K562 (cell line): ENCODE measurements around the gene FN1. TPM values are rescaled to one million over a fixed set of nuclear protein-coding genes. Genes with fewer than 3 reads are reported as not detected.

ENCODE experiments used
- ATAC-seq: fragments of 200-7000 bp; cut with Tn5 transposase; 3 replicates; pipeline ENCODE4 v1.9.1; 2020; ENCODE audit warnings: moderate library complexity
- BruUV-seq: library from RNA; stranded (reverse); fragments of 400-500 nt; replicated peaks from 2 replicates; lab custom pipeline; 2021; lab: Mats Ljungman, UMichigan
- CTCF ChIA-PET: fragments of 300-600 bp; formaldehyde crosslinking; extraction: SDS; loops from one replicate; lab custom pipeline; 2021; ENCODE audit warnings: low intra/inter-chr PET ratio; lab: Yijun Ruan, JAX
- POLR2A ChIA-PET: fragments of 300-600, 350-650 bp; sonication (Branson Sonifier 250); formaldehyde crosslinking; extraction: SDS; loops from one replicate; lab custom pipeline; 2021; ENCODE audit warnings: antibody characterized with exemption, inconsistent platforms; lab: Yijun Ruan, JAX
- DNase-seq, 4 experiments: peaks; one replicate each; pipeline versions ENCODE4 v3.0.0 to v3.0.0-alpha.2; 2011 to 2018; ENCODE audit warnings: low spot score in 3 of 4, mixed read lengths in 3 of 4; ENCODE audit errors: extremely low read depth in 1 of 4
- FAIRE-seq: peaks from 2 replicates; lab custom pipeline; 2011; peaks lifted over from hg19 to GRCh38; lab: Jason Lieb, UNC
- H2AFZ ChIP-seq: 2 replicates; pipeline ENCODE4 v1.6.0; 2011; ENCODE audit warnings: low read depth, low read length, control low read depth, inconsistent platforms
- H3K27ac ChIP-seq: fragments of 200-600 bp; 3 replicates; pipeline ENCODE4 v1.8.0; 2011; ENCODE audit warnings: low read depth, mild to moderate bottlenecking, control low read depth, inconsistent platforms, low read length, moderate library complexity, mixed read lengths; ENCODE audit errors: extremely low read depth
- H3K27me3 ChIP-seq, 2 experiments: fragments of 300-600 bp in 1 of 2; 2 replicates in 1 of 2; 3 replicates in 1 of 2; pipeline versions ENCODE4 v1.6.0 to v1.8.0; 2011; ENCODE audit warnings: inconsistent platforms in 2 of 2, low read length in 2 of 2, mild to moderate bottlenecking in 1 of 2, mixed read lengths in 1 of 2, moderate library complexity in 1 of 2; ENCODE audit not compliant: control insufficient read depth in 2 of 2, insufficient read depth in 2 of 2
- H3K36me3 ChIP-seq: fragments of 300-600 bp; 3 replicates; pipeline ENCODE4 v1.8.0; 2011; ENCODE audit warnings: mild to moderate bottlenecking, low read length, inconsistent platforms; ENCODE audit not compliant: control insufficient read depth, insufficient read depth
- H3K4me1 ChIP-seq, 2 experiments: fragments of 200-600 bp in 1 of 2; replicated peaks in 1 of 2; 2 replicates in 1 of 2; 3 replicates in 1 of 2; pipeline versions ENCODE4 v1.5.1 to v1.8.0; 2011; ENCODE audit warnings: inconsistent platforms in 2 of 2, low read length in 2 of 2, mild to moderate bottlenecking in 1 of 2, mixed read lengths in 1 of 2, moderate library complexity in 1 of 2; ENCODE audit not compliant: control insufficient read depth in 2 of 2, insufficient read depth in 2 of 2
- H3K4me2 ChIP-seq: 2 replicates; pipeline ENCODE4 v1.6.1; 2011; ENCODE audit warnings: low read length, control low read depth, inconsistent platforms, mixed read lengths; ENCODE audit not compliant: insufficient read depth
- H3K4me3 ChIP-seq: fragments of 200-600 bp; sonication (generic), shearing (Covaris generic); 2 replicates; pipeline ENCODE4 v1.5.1; 2016; ENCODE audit warnings: control low read depth, inconsistent platforms
- H3K79me2 ChIP-seq: fragments of 200-600 bp; 3 replicates; pipeline ENCODE4 v1.8.0; 2011; ENCODE audit warnings: low read length, inconsistent platforms; ENCODE audit not compliant: control insufficient read depth, insufficient read depth
- H3K9ac ChIP-seq, 2 experiments: 2 replicates each; pipeline versions ENCODE4 v1.6.0 to v1.6.1; 2011; ENCODE audit warnings: low read depth in 2 of 2, low read length in 2 of 2, control low read depth in 1 of 2, inconsistent platforms in 1 of 2, mild to moderate bottlenecking in 1 of 2, mixed read lengths in 1 of 2; ENCODE audit not compliant: insufficient read depth in 1 of 2
- H3K9me1 ChIP-seq: one replicate; pipeline ENCODE4 v1.6.0; 2011; ENCODE audit warnings: inconsistent platforms, mild to moderate bottlenecking, low read length, moderate library complexity; ENCODE audit not compliant: control insufficient read depth, insufficient read depth
- H3K9me3 ChIP-seq: replicated peaks from 2 replicates; pipeline ENCODE4 v1.5.1; 2011; ENCODE audit warnings: low read depth, low read length, inconsistent platforms; ENCODE audit not compliant: control insufficient read depth, insufficient read depth
- H4K20me1 ChIP-seq: replicated peaks from 2 replicates; pipeline ENCODE4 v1.6.1; 2011; ENCODE audit warnings: low read length, inconsistent platforms, mixed read lengths; ENCODE audit not compliant: control insufficient read depth, insufficient read depth
- WGBS: fragments of 100-300 bp; shearing (Covaris generic); methylation state at CpG from one replicate; pipeline ENCODE4 v1.1.6; 2016; ENCODE audit warnings: low coverage, mixed read lengths; ENCODE audit not compliant: insufficient coverage; ENCODE audit errors: missing lambda C conversion rate; 5-methylcytosine and 5-hydroxymethylcytosine counted together
- in situ Hi-C: fragments of 300-500 bp; cut with MboI; formaldehyde crosslinking; loops from 4 replicates; pipeline ENCODE4 v1.15.0; 2018; ENCODE audit warnings: inconsistent platforms, mixed read lengths
- intact Hi-C: fragments of 100-400 bp; cut with micrococcal nuclease; formaldehyde crosslinking; loops from 2 replicates; pipeline ENCODE4 v1.14.2; 2022
- polyA plus RNA-seq, 8 experiments: library from polyadenylated mRNA; depleted of rRNA in 4 of 8; stranded (reverse) in 5 of 8; unstranded in 3 of 8; fragments of >200 nt; fragmentation: Nextera tagmentation in 2 of 8; fragmentation: Illumina TruSeq in 1 of 8; extraction: Ambion mirVana in 2 of 8; extraction: Trizol in 1 of 8; gene quantifications; 2 replicates each; pipeline versions ENCODE4 v1.2.1 to v1.2.3, GENCODE V29; 2011 to 2014; ENCODE audit warnings: inconsistent platforms in 1 of 8, missing spikeins in 1 of 8
- total RNA-seq, 7 experiments: library from RNA; depleted of rRNA in 6 of 7; stranded (reverse); fragments of >200 nt in 6 of 7; fragmentation: Illumina TruSeq in 2 of 7; extraction: Trizol in 2 of 7; gene quantifications; 2 replicates each; pipeline versions ENCODE4 v1.2.1 to v1.2.3, GENCODE V29; 2011 to 2021; ENCODE audit warnings: low replicate concordance in 1 of 7
- TF ChIP-seq, protein P1 (sequence below): fragments of 250-450 bp; sonication (Bioruptor Pico); IDR thresholded peaks from 2 replicates; pipeline ENCODE4 v1.4.0; 2020

FN1 gene
- total and polyA plus RNA-seq, 9 of the 15 experiments (the other 6 are each of a cell fraction or from before 2014, with no cell fraction given) = 7.4 to 19.1 (median 11.2) TPM

DNA sequence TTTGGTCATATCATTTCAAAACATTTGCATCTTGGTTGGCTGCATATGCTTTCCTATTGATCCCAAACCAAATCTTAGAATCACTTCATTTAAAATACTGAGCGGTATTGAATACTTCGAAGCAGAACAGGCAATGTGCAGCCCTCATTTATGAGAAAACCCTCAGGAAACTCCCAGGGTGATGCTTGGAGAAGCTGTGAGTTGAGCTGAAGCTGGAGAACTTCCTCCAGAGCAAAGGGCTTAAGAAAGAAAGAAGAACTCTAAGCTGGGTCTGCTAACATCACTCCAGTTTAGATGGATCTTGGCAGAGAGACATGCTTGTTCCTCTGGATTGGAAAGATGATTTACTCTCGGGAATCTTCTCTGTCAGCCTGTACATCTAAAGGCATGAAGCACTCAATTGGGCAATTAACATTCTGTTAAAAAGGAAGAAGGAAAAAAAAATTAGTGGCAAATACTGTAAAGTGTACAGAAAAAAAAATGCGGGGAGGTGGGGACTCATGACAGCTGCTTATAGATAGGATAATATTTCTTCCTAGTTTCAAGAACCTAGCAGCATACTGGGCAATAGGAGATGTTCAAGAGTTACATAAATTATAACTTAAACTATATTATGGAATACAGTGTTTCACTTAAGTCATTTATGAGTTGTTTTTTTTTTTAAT, 74.5 kb downstream of the FN1 start:
- Histone ChIP-seq H2AFZ (no peak overlapping the region), H3K9ac (no peak overlapping the region), H3K36me3 (peaks cover 19% of the 10 kb centered on the region; the same call in 2 of the 3 replicates), H3K4me3 (no peak overlapping the region), H3K27ac (no peak overlapping the region), H3K27me3 (no peaks in the 10 kb centered on the region), H3K79me2 (no peaks in the 10 kb centered on the region), H3K9me3 (no peaks in the 10 kb centered on the region), H3K9me1 (no peaks in the 10 kb centered on the region), H3K4me1 (peaks cover 0 to 6% of the 10 kb centered on the region in 2 experiments; a peak in 3 of 5 replicates), H3K4me2 (no peak overlapping the region), H4K20me1 (no peaks in the 10 kb centered on the region)
- ChIA-PET CTCF (no interaction called here), POLR2A (no interaction called here)
- in situ Hi-C loops = loop anchor here (10.0 kb wide), 1 partner anchor 877 kb away; no protein-coding TSS in a partner anchor
- BruUV-seq = no TSS peak
- ATAC-seq (peak; percentile 30; the same call in 2 of the 3 replicates), DNase-seq (no peak), FAIRE-seq (no peak)
- intact Hi-C loops = no loop called here
- 70% methylated on average over 3 of the region's 4 CpGs for WGBS
- TF ChIP-seq, protein P1, sequence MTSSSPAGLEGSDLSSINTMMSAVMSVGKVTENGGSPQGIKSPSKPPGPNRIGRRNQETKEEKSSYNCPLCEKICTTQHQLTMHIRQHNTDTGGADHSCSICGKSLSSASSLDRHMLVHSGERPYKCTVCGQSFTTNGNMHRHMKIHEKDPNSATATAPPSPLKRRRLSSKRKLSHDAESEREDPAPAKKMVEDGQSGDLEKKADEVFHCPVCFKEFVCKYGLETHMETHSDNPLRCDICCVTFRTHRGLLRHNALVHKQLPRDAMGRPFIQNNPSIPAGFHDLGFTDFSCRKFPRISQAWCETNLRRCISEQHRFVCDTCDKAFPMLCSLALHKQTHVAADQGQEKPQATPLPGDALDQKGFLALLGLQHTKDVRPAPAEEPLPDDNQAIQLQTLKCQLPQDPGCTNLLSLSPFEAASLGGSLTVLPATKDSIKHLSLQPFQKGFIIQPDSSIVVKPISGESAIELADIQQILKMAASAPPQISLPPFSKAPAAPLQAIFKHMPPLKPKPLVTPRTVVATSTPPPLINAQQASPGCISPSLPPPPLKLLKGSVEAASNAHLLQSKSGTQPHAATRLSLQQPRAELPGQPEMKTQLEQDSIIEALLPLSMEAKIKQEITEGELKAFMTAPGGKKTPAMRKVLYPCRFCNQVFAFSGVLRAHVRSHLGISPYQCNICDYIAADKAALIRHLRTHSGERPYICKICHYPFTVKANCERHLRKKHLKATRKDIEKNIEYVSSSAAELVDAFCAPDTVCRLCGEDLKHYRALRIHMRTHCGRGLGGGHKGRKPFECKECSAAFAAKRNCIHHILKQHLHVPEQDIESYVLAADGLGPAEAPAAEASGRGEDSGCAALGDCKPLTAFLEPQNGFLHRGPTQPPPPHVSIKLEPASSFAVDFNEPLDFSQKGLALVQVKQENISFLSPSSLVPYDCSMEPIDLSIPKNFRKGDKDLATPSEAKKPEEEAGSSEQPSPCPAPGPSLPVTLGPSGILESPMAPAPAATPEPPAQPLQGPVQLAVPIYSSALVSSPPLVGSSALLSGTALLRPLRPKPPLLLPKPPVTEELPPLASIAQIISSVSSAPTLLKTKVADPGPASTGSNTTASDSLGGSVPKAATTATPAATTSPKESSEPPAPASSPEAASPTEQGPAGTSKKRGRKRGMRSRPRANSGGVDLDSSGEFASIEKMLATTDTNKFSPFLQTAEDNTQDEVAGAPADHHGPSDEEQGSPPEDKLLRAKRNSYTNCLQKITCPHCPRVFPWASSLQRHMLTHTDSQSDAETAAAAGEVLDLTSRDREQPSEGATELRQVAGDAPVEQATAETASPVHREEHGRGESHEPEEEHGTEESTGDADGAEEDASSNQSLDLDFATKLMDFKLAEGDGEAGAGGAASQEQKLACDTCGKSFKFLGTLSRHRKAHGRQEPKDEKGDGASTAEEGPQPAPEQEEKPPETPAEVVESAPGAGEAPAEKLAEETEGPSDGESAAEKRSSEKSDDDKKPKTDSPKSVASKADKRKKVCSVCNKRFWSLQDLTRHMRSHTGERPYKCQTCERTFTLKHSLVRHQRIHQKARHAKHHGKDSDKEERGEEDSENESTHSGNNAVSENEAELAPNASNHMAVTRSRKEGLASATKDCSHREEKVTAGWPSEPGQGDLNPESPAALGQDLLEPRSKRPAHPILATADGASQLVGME (CRISPR knock-in tag) = no peak
